Smooth muscle cell (in vitro differentiated cells): ENCODE data around the gene EPHA5. TPM values are rescaled to one million over a fixed set of nuclear protein-coding genes. Genes with fewer than 3 reads are reported as not detected.

Source experiments
- DNase-seq: peaks from one replicate; lab custom pipeline; 2025; ENCODE audit not compliant: unreplicated experiment; lab: John Stamatoyannopoulos, UW
- H2AFZ ChIP-seq: fragments of 200-600 bp; sonication (generic); 2 replicates; pipeline ENCODE4 v1.6.0; 2016; ENCODE audit warnings: antibody characterized with exemption, low read depth, mild to moderate bottlenecking
- H3F3A ChIP-seq: fragments of 200-600 bp; sonication (generic); 2 replicates; pipeline ENCODE4 v1.6.0; 2017; ENCODE audit warnings: antibody characterized with exemption, low read depth
- H3K27ac ChIP-seq: fragments of 200-600 bp; sonication (generic); 2 replicates; pipeline ENCODE4 v1.5.1; 2016; ENCODE audit warnings: low read depth, mild to moderate bottlenecking
- H3K27me3 ChIP-seq: fragments of 200-600 bp; sonication (generic); 2 replicates; pipeline ENCODE4 v1.6.1; 2016; ENCODE audit warnings: low read depth, mild to moderate bottlenecking
- H3K36me3 ChIP-seq: fragments of 200-600 bp; sonication (generic); 2 replicates; pipeline ENCODE4 v1.5.1; 2016; ENCODE audit warnings: low read depth
- H3K4me1 ChIP-seq: fragments of 200-600 bp; sonication (generic); 2 replicates; pipeline ENCODE4 v1.5.1; 2016; ENCODE audit warnings: low read depth
- H3K4me2 ChIP-seq: fragments of 200-600 bp; sonication (generic); 2 replicates; pipeline ENCODE4 v1.6.0; 2016; ENCODE audit warnings: mild to moderate bottlenecking
- H3K4me3 ChIP-seq: fragments of 200-600 bp; sonication (generic); 2 replicates; pipeline ENCODE4 v1.5.1; 2016; ENCODE audit warnings: mild to moderate bottlenecking
- H3K79me2 ChIP-seq: fragments of 200-600 bp; sonication (generic); 2 replicates; pipeline ENCODE4 v1.6.0; 2016; ENCODE audit warnings: low read depth, mild to moderate bottlenecking
- H3K9ac ChIP-seq: fragments of 200-600 bp; sonication (generic); 2 replicates; pipeline ENCODE4 v1.6.0; 2016; ENCODE audit warnings: low read depth
- H3K9me3 ChIP-seq: fragments of 200-600 bp; sonication (generic); replicated peaks from 2 replicates; pipeline ENCODE4 v1.5.1; 2016; ENCODE audit warnings: low read depth
- H4K20me1 ChIP-seq: fragments of 200-600 bp; sonication (generic); 2 replicates; pipeline ENCODE4 v1.6.0; 2016; ENCODE audit warnings: low read depth
- WGBS: methylation state at CpG from one replicate; pipeline ENCODE4 v1.1.7; 2016; ENCODE audit warnings: low lambda C conversion rate; 5-methylcytosine and 5-hydroxymethylcytosine counted together
- polyA plus RNA-seq: library from polyadenylated mRNA; unstranded; fragments of >200 nt; fragmentation: Nextera tagmentation; extraction: Ambion mirVana; gene quantifications from 2 replicates; pipeline ENCODE4 v1.2.1, GENCODE V29; 2016
- total RNA-seq: library from RNA; depleted of rRNA; stranded (reverse); fragments of >200 nt; gene quantifications from 2 replicates; pipeline ENCODE4 v1.2.3, GENCODE V29; 2014
- TF ChIP-seq, protein P1 (sequence below): fragments of 200-600 bp; sonication (generic); IDR thresholded peaks from 2 replicates; pipeline ENCODE4 v1.5.1; 2017; ENCODE audit warnings: borderline replicate concordance, mild to moderate bottlenecking, antibody characterized with exemption; ENCODE audit not compliant: insufficient read depth, poor library complexity, severe bottlenecking

The EPHA5 gene
- total and polyA plus RNA-seq, 2 experiments from 2014 or later = 0.04 TPM; not detected in 1

- Histone ChIP-seq H3K36me3 (no peaks in the 10 kb centered on the region), H4K20me1 (no peaks in the 10 kb centered on the region), H2AFZ (peak overlapping the region; percentile 7), H3K4me1 (peaks cover 3% of the 10 kb centered on the region), H3K9ac (no peak overlapping the region), H3K27ac (no peak overlapping the region), H3K27me3 (no peaks in the 10 kb centered on the region), H3K79me2 (no peaks in the 10 kb centered on the region), H3F3A (no peaks in the 10 kb centered on the region), H3K4me2 (no peak overlapping the region), H3K4me3 (no peak overlapping the region), H3K9me3 (no peaks in the 10 kb centered on the region)
- TF ChIP-seq, protein P1, sequence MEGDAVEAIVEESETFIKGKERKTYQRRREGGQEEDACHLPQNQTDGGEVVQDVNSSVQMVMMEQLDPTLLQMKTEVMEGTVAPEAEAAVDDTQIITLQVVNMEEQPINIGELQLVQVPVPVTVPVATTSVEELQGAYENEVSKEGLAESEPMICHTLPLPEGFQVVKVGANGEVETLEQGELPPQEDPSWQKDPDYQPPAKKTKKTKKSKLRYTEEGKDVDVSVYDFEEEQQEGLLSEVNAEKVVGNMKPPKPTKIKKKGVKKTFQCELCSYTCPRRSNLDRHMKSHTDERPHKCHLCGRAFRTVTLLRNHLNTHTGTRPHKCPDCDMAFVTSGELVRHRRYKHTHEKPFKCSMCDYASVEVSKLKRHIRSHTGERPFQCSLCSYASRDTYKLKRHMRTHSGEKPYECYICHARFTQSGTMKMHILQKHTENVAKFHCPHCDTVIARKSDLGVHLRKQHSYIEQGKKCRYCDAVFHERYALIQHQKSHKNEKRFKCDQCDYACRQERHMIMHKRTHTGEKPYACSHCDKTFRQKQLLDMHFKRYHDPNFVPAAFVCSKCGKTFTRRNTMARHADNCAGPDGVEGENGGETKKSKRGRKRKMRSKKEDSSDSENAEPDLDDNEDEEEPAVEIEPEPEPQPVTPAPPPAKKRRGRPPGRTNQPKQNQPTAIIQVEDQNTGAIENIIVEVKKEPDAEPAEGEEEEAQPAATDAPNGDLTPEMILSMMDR = no peak
- 55% methylated on average over 2 of the region's 2 CpGs for WGBS
- DNase-seq = no peak
Measured at GRCh38 chr4:65508168-65508567, 162.1 kb downstream of the EPHA5 start.

- Histone ChIP-seq H3K36me3 (no peaks in the 10 kb centered on the region), H3F3A (no peaks in the 10 kb centered on the region), H3K27ac (peak overlapping the region; percentile 33), H3K4me2 (peak overlapping the region; percentile 67), H3K27me3 (no peaks in the 10 kb centered on the region), H3K79me2 (no peaks in the 10 kb centered on the region), H3K4me1 (no peaks in the 10 kb centered on the region), H4K20me1 (no peaks in the 10 kb centered on the region), H3K4me3 (no peak overlapping the region), H3K9ac (no peak overlapping the region), H3K9me3 (no peaks in the 10 kb centered on the region), H2AFZ (peak overlapping the region; percentile 8)
- TF ChIP-seq, protein P1 = no peak
- WGBS = 45% methylated on average over 2 of the region's 2 CpGs
- DNase-seq = no peak
Measured at GRCh38 chr4:65502131-65502701, 168.1 kb downstream of the EPHA5 start.

DNA sequence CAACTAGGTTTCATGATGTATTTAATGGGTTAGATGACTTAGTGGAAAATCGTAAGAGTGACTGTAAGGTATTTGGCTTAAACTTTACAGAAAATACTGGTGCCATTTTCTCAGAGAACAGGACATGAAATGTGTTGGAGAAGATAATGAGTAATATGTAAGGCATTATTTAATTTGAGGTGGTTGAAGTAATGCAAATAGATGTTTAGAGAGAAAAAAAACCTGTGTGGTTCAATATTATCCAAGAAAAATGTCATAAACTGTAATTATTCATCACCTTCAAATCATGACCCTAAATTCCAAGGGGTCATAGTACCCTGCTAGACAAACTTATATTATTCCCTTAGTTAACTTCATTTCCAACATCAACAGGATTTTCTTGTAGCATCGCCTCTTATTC, 171.7 kb downstream of the EPHA5 start:
- no peak for DNase-seq
- Histone ChIP-seq H3K4me1 (no peaks in the 10 kb centered on the region), H3F3A (no peaks in the 10 kb centered on the region), H3K36me3 (no peaks in the 10 kb centered on the region), H3K79me2 (no peaks in the 10 kb centered on the region), H4K20me1 (no peaks in the 10 kb centered on the region), H3K9ac (no peak overlapping the region), H2AFZ (no peak overlapping the region), H3K27me3 (no peaks in the 10 kb centered on the region), H3K4me3 (no peak overlapping the region), H3K9me3 (no peaks in the 10 kb centered on the region), H3K4me2 (no peak overlapping the region), H3K27ac (no peak overlapping the region)
- TF ChIP-seq, protein P1 = no peak
- WGBS = 74% methylated on average over 2 of the region's 2 CpGs

- Histone ChIP-seq H3K9ac (no peak overlapping the region), H3K4me3 (no peak overlapping the region), H3K4me2 (no peak overlapping the region), H3K9me3 (no peaks in the 10 kb centered on the region), H3K79me2 (no peaks in the 10 kb centered on the region), H3K36me3 (no peaks in the 10 kb centered on the region), H2AFZ (no peak overlapping the region), H3K27ac (no peak overlapping the region), H4K20me1 (no peaks in the 10 kb centered on the region), H3F3A (no peaks in the 10 kb centered on the region), H3K4me1 (no peaks in the 10 kb centered on the region), H3K27me3 (no peaks in the 10 kb centered on the region)
- DNase-seq = no peak
- TF ChIP-seq, protein P1 = no peak
- 94% methylated on average over 1 of the region's 1 CpG for WGBS
Measured at GRCh38 chr4:65495439-65495838, 174.8 kb downstream of the EPHA5 start.
